Endothelial cell of umbilical vein (primary cell): Measurements from ENCODE around the gene ARHGEF33.

Experiments
- CTCF ChIP-seq, 2 donors: IDR thresholded peaks; 1 replicate in 1 of 2; 2 replicates in 1 of 2; pipeline ENCODE4 v1.5.1; 2011; ENCODE audit warnings: low read length in 2 of 2, mild to moderate bottlenecking in 2 of 2, moderate library complexity in 2 of 2, control low read depth in 1 of 2, inconsistent platforms in 1 of 2, low read depth in 1 of 2; ENCODE audit not compliant: insufficient read depth in 1 of 2; ENCODE audit errors: extremely low read depth in 1 of 2
- EZH2 ChIP-seq: IDR thresholded peaks from 2 replicates; pipeline ENCODE4 v1.6.1; 2012; ENCODE audit warnings: borderline replicate concordance, low read depth, mild to moderate bottlenecking, moderate library complexity, low read length, inconsistent platforms; ENCODE audit not compliant: severe bottlenecking
- JUN ChIP-seq: IDR thresholded peaks from 2 replicates; pipeline ENCODE4 v1.6.1; 2011; ENCODE audit warnings: borderline replicate concordance, low read depth; ENCODE audit not compliant: insufficient read length, insufficient read depth
- POLR2A ChIP-seq: IDR thresholded peaks from 2 replicates; pipeline ENCODE4 v1.6.1; 2012; ENCODE audit warnings: low read depth, mild to moderate bottlenecking, control low read depth, low read length

- TF ChIP-seq POLR2A (no peak), JUN (no peak), EZH2 (no peak), CTCF (IDR thresholded peaks at IDR 0.05; ENCODE audit: extremely low read depth in 1 of 2, insufficient read depth in 1 of 2, low read depth in 1 of 2, low read length in 2 of 2) (no peak)
Observed at GRCh38 chr2:38981003-38981669, 91.5 kb downstream of the ARHGEF33 start.
